ENCODE data around the gene UNC5A. TPM values are rescaled to one million over a fixed set of nuclear protein-coding genes. Genes with fewer than 3 reads are reported as not detected.

The UNC5A gene
- total RNA-seq, 4 donors from 2014 or later, result not detected

DNA sequence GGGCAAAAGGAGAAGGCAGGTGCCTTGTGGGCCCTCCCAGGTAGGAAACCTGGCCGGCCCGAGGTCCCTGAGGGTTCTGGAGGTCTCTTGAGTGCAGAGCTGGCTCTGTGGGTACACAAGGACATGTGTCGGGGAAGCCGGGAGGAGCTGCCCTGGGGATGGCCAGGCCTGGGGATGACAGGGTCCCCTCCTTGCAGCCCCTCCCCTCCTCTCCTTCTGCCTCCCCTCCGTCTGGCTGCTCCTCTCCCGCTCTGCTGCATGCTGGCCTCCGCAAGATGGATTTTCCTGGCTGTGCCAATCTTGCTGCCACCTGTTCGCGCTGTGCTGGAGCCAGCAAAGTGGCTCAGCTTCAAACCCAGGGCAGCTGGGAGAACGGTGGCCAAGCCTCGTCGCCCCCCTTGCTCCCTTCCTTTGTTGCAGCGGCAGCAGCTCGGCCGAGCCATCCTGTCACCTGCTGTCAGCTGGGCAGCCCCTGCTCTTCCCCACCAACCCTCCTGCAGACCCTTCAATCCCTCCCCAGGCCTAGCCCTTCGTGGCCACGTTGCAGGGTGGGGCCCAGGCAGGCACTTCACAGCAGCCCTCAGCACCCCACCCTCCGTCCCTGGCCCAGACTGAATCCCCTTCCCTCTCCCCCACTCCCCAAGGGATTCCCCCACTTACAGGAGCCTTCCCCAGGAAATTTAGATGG is 17.6 kb upstream of the UNC5A start:
- no peak for DNase-seq (ENCODE audit: low spot score in 2 of 2)
- H3K4me3 ChIP-seq, result no peak overlapping the region
- WGBS, result 44% methylated on average over 18 of the region's 18 CpGs
- H3K4me1 ChIP-seq, result peaks cover 8% of the 10 kb centered on the region
- no peak for TF ChIP-seq POLR2AphosphoS5 (IDR thresholded peaks at IDR 0.05)
- TF ChIP-seq, protein P1, sequence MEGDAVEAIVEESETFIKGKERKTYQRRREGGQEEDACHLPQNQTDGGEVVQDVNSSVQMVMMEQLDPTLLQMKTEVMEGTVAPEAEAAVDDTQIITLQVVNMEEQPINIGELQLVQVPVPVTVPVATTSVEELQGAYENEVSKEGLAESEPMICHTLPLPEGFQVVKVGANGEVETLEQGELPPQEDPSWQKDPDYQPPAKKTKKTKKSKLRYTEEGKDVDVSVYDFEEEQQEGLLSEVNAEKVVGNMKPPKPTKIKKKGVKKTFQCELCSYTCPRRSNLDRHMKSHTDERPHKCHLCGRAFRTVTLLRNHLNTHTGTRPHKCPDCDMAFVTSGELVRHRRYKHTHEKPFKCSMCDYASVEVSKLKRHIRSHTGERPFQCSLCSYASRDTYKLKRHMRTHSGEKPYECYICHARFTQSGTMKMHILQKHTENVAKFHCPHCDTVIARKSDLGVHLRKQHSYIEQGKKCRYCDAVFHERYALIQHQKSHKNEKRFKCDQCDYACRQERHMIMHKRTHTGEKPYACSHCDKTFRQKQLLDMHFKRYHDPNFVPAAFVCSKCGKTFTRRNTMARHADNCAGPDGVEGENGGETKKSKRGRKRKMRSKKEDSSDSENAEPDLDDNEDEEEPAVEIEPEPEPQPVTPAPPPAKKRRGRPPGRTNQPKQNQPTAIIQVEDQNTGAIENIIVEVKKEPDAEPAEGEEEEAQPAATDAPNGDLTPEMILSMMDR (IDR thresholded peaks at IDR 0.05), result no peak
- TF ChIP-seq EP300 (IDR thresholded peaks at IDR 0.05), result no peak
- TF ChIP-seq POLR2A (IDR thresholded peaks at IDR 0.05), result no peak
- no peak overlapping the region for H3K27ac ChIP-seq
- no peaks in the 10 kb centered on the region for H3K36me3 ChIP-seq
- H3K27me3 ChIP-seq, result peaks cover 96% of the 10 kb centered on the region
- no peaks in the 10 kb centered on the region for H3K9me3 ChIP-seq

DNA sequence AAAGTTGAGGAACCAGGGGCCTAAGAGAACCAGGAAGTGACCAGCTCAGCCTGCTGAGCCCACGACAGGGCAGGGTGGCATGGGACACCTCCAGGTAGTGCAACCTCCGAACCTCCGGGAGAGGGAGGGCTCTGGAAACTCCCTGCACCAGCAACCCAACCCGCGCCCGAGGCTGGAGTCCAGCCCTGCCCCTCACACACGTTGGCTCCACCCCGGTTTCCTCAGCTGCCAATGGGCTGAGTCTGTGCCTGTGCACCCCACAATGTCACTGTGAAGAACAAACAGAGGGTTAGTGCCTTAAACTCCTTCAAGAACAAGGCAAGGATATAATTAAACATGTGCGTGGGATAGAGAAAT is 17.0 kb upstream of the UNC5A start:
- no peak for TF ChIP-seq POLR2AphosphoS5 (IDR thresholded peaks at IDR 0.05)
- TF ChIP-seq EP300 (IDR thresholded peaks at IDR 0.05), result no peak
- no peak for TF ChIP-seq POLR2A (IDR thresholded peaks at IDR 0.05)
- TF ChIP-seq, protein P1 (IDR thresholded peaks at IDR 0.05), result no peak
- 21% methylated on average over 9 of the region's 9 CpGs for WGBS
- Histone ChIP-seq H3K27ac (no peak overlapping the region), H3K4me1 (peaks cover 8% of the 10 kb centered on the region), H3K9me3 (no peaks in the 10 kb centered on the region), H3K4me3 (no peak overlapping the region), H3K27me3 (peaks cover 98% of the 10 kb centered on the region), H3K36me3 (no peaks in the 10 kb centered on the region)
- no peak for DNase-seq (ENCODE audit: low spot score in 2 of 2)

DNA sequence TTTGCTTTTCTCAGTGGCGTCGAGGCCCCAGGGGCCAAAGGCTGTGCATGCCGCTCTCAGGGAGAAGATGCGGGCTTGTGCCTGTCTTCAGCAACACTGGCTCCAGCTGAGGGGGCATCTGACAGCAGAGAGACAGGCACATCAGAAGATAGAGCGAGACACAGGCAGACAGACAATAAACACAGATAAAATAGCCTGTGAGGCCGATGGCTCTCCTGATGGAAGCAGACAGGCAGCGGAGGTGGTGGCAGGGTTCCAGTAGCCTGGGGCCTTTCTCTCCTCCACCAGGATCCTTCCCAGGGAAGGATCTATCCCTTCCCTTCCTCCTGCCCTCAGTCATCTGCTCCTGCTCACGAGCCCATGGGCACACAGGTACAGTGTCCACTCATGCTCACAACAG is 16.6 kb upstream of the UNC5A start:
- no peaks in the 10 kb centered on the region for H3K9me3 ChIP-seq
- peaks cover 8% of the 10 kb centered on the region for H3K4me1 ChIP-seq
- H3K27ac ChIP-seq, result no peak overlapping the region
- WGBS, result 50% methylated on average over 8 of the region's 8 CpGs
- no peaks in the 10 kb centered on the region for H3K36me3 ChIP-seq
- DNase-seq (ENCODE audit: low spot score in 2 of 2), result no peak
- no peak overlapping the region for H3K4me3 ChIP-seq
- H3K27me3 ChIP-seq, result peaks cover 97% of the 10 kb centered on the region
- TF ChIP-seq EP300 (IDR thresholded peaks at IDR 0.05) (no peak), POLR2A (IDR thresholded peaks at IDR 0.05) (no peak)
- TF ChIP-seq, protein P1 (IDR thresholded peaks at IDR 0.05), result no peak

DNA sequence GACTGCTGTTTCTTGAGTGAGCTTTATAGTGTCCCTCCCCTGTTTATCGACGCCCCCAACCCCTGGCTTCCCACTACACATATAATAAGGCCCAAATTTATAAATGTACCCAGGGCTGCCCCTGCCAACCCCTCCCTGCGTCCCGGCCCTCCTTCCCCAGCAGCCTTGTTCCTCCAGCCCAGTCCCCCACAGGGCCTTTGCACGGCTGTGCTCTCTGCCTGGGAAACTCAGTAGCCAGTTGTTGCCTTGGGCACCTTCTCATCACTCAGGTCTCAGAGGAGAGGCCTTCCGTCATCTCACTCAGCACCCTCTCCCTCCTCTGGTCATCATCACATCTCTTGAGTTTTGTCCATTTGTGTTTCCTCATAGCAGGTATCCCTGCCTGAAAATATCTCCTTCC is 15.8 kb upstream of the UNC5A start:
- Histone ChIP-seq H3K4me1 (peaks cover 8% of the 10 kb centered on the region), H3K27me3 (peaks cover 95% of the 10 kb centered on the region), H3K36me3 (no peaks in the 10 kb centered on the region), H3K9me3 (no peaks in the 10 kb centered on the region), H3K4me3 (no peak overlapping the region), H3K27ac (no peak overlapping the region)
- no peak for DNase-seq (ENCODE audit: low spot score in 2 of 2)
- TF ChIP-seq POLR2A (IDR thresholded peaks at IDR 0.05), result no peak
- TF ChIP-seq, protein P1 (IDR thresholded peaks at IDR 0.05), result no peak
- 94% methylated on average over 6 of the region's 6 CpGs for WGBS

DNA sequence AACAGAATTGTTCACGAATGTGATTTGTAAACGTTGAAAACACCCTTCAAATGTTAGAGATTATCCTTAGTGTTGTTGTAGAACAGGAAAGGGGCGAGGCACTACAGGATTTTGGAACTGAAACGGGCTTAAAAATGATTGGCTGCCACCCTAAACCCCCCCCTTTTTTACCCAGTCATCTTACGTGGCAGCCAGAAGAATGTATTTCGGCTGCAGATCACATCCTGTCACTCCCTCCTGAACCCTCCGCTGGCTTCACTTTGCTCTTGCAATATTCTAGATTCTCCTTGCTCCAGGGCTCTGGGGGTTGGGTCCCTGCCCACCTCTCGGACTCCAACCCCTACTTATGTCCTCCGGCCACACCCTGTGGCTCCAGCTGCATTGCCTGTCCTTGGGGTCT is 13.9 kb upstream of the UNC5A start:
- no peaks in the 10 kb centered on the region for H3K36me3 ChIP-seq
- H3K9me3 ChIP-seq, result no peaks in the 10 kb centered on the region
- no peak overlapping the region for H3K27ac ChIP-seq
- H3K27me3 ChIP-seq, result peaks cover 83% of the 10 kb centered on the region
- peaks cover 8% of the 10 kb centered on the region for H3K4me1 ChIP-seq
- no peak overlapping the region for H3K4me3 ChIP-seq
- WGBS, result 21% methylated on average over 9 of the region's 9 CpGs
- no peak for TF ChIP-seq EP300 (IDR thresholded peaks at IDR 0.05)
- no peak for TF ChIP-seq POLR2AphosphoS5 (IDR thresholded peaks at IDR 0.05)
- TF ChIP-seq, protein P1 (IDR thresholded peaks at IDR 0.05), result no peak
- TF ChIP-seq POLR2A (IDR thresholded peaks at IDR 0.05), result no peak
- DNase-seq (ENCODE audit: low spot score in 2 of 2), result no peak
